ENCODE results near the gene EDDM3A.

- TF ChIP-seq CTCF (IDR thresholded peaks at IDR 0.05; ENCODE audit: poor library complexity): no peak
- TF ChIP-seq EZH2phosphoT487 (IDR thresholded peaks at IDR 0.05; ENCODE audit: low read depth, severe bottlenecking, unreplicated experiment): no peak
These were observed 41.3 kb downstream of the EDDM3A start for GRCh38 chr14:20787025-20787424.

Measured in hepatocyte (in vitro differentiated cells).